GM12878 (cell line): Measurements from ENCODE around the gene TP53RK. TPM values are rescaled to one million over a fixed set of nuclear protein-coding genes. Genes with fewer than 3 reads are reported as not detected.

Source experiments
- BHLHE40 ChIP-seq, 2 experiments: fragments of 450-650 bp in 1 of 2; IDR thresholded peaks; 2 replicates each; pipeline ENCODE4 v1.6.1; 2011 to 2017; ENCODE audit warnings: low read depth in 2 of 2, borderline replicate concordance in 1 of 2, improper control_type of control experiment in 1 of 2, low read length in 1 of 2, mild to moderate bottlenecking in 1 of 2
- E2F4 ChIP-seq: IDR thresholded peaks from 2 replicates; pipeline ENCODE4 v1.6.1; 2012; ENCODE audit warnings: low read depth, low read length, improper control_type of control experiment
- E2F8 ChIP-seq: fragments of 450-650 bp; IDR thresholded peaks from 2 replicates; pipeline ENCODE4 v1.6.1; 2018; ENCODE audit warnings: mild to moderate bottlenecking, low read depth, moderate library complexity; ENCODE audit not compliant: partially characterized antibody
- JUND ChIP-seq: IDR thresholded peaks from 2 replicates; pipeline ENCODE4 v1.6.1; 2012; ENCODE audit warnings: low read depth, mild to moderate bottlenecking, low read length, improper control_type of control experiment, moderate library complexity
- NBN ChIP-seq: fragments of 450-650 bp; IDR thresholded peaks from 2 replicates; pipeline ENCODE4 v1.6.1; 2016
- REST ChIP-seq: IDR thresholded peaks from 2 replicates; pipeline ENCODE4 v1.6.1; 2012; ENCODE audit warnings: mild to moderate bottlenecking, low read depth, low read length
- SMARCA5 ChIP-seq: fragments of 450-650 bp; IDR thresholded peaks from 2 replicates; pipeline ENCODE4 v1.6.1; 2017; ENCODE audit warnings: mild to moderate bottlenecking
- ZNF622 ChIP-seq: fragments of 450-650 bp; IDR thresholded peaks from 2 replicates; pipeline ENCODE4 v1.6.1; 2017; ENCODE audit warnings: mild to moderate bottlenecking, inconsistent platforms
- polyA plus RNA-seq, 11 experiments: library from polyadenylated mRNA; depleted of rRNA in 4 of 11; unstranded in 6 of 11; stranded (reverse) in 5 of 11; fragments of >200 nt; fragmentation: Nextera tagmentation in 4 of 11; fragmentation: Illumina TruSeq in 1 of 11; extraction: Ambion mirVana in 4 of 11; extraction: Trizol in 1 of 11; gene quantifications; 1 replicate in 1 of 11; 2 replicates in 10 of 11; pipeline versions ENCODE4 v1.2.1 to v1.2.3, GENCODE V29; 2011 to 2016; ENCODE audit warnings: inconsistent platforms in 2 of 11, missing spikeins in 2 of 11, low read depth in 1 of 11
- total RNA-seq, 4 experiments: library from RNA; depleted of rRNA in 3 of 4; stranded (reverse); fragments of >200 nt in 3 of 4; fragmentation: Illumina TruSeq in 1 of 4; extraction: Trizol in 1 of 4; gene quantifications; 2 replicates each; pipeline versions ENCODE4 v1.2.1 to v1.2.3, GENCODE V29; 2013 to 2021

Gene TP53RK
- total and polyA plus RNA-seq, 10 of the 15 experiments (the other 5 are each of a cell fraction or from before 2014, with no cell fraction given): 3.8 to 23.1 (median 16.1) TPM

- TF ChIP-seq REST (no peak), E2F4 (no peak), NBN (no peak), ZNF622 (no peak), SMARCA5 (no peak), BHLHE40 (IDR thresholded peaks at IDR 0.05; ENCODE audit: borderline replicate concordance in 1 of 2, low read depth in 2 of 2, low read length in 1 of 2) (no peak), E2F8 (no peak), JUND (no peak)
Observed at GRCh38 chr20:46678516-46678915, 10.7 kb downstream of the TP53RK start (continued).
